ENCODE measurements around the gene DCLRE1A.
A peak's percentile ranks its signal among the peaks of the same experiment; 100 is the strongest.

DCLRE1A gene

DNA sequence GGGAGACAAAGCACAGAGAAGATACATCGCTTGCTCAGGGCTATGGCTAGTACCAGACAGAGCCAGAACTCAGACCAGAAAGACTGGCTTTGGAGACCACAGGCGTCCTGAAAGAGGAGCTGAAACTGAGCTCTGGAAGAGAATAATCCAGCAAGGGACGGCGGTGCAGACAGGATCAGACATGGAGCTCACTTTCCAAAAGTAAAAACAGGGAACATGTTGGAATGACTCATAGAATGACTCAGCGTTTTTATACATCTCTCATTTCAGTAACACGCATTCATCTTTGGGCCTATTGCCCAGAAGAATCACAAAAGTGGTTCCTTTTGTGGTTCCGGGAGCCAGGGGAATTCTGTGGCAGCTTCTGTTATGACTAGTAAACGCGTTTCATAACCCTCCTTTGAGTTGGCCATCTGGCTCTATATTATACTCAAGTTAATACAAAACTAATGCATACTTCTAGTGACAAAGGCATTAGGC is 65.2 kb downstream of the DCLRE1A start:
- DNase-seq (ENCODE audit: low read depth) = peak; percentile 96
